WI38 (cell line): Measurements from ENCODE around the gene SIGLEC11.

Experiments used
- H3K4me3 ChIP-seq: 2 replicates; pipeline ENCODE4 v1.5.1; 2011; ENCODE audit warnings: low read depth, mild to moderate bottlenecking, control low read depth, low read length
- TF ChIP-seq, protein P1 (sequence below): IDR thresholded peaks from 2 replicates; pipeline ENCODE4 v1.5.1; 2012; ENCODE audit warnings: low read depth, mild to moderate bottlenecking, control low read depth, low read length

Gene SIGLEC11

GRCh38 chr19:49981603-49982593 lies 20.9 kb upstream of the SIGLEC11 start:
- TF ChIP-seq, protein P1, sequence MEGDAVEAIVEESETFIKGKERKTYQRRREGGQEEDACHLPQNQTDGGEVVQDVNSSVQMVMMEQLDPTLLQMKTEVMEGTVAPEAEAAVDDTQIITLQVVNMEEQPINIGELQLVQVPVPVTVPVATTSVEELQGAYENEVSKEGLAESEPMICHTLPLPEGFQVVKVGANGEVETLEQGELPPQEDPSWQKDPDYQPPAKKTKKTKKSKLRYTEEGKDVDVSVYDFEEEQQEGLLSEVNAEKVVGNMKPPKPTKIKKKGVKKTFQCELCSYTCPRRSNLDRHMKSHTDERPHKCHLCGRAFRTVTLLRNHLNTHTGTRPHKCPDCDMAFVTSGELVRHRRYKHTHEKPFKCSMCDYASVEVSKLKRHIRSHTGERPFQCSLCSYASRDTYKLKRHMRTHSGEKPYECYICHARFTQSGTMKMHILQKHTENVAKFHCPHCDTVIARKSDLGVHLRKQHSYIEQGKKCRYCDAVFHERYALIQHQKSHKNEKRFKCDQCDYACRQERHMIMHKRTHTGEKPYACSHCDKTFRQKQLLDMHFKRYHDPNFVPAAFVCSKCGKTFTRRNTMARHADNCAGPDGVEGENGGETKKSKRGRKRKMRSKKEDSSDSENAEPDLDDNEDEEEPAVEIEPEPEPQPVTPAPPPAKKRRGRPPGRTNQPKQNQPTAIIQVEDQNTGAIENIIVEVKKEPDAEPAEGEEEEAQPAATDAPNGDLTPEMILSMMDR: no peak
- no peak overlapping the region for H3K4me3 ChIP-seq

GRCh38 chr19:49978324-49978723 lies 17.4 kb upstream of the SIGLEC11 start:
- TF ChIP-seq, protein P1: no peak
- no peak overlapping the region for H3K4me3 ChIP-seq

DNA sequence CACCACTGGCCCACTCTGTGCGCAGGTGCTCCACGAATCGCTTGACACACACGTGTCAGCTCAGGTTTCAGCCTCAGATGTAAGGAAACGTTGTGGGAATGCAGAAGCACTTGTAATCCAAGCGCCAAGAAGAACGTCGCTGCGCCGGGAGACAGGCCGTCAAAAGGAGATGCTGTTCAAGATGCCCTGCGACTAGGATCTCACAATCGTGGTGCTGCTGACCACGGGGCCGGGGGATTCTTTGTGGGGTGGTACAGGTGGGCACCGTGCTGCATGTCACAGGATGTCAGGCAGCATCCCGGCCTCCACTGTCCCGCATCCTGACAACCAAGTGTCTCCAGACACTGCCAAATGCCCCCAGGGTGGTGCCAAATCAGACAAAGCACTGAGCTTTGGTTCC lies 16.9 kb upstream of the SIGLEC11 start:
- TF ChIP-seq, protein P1: no peak
- H3K4me3 ChIP-seq: no peak overlapping the region

DNA sequence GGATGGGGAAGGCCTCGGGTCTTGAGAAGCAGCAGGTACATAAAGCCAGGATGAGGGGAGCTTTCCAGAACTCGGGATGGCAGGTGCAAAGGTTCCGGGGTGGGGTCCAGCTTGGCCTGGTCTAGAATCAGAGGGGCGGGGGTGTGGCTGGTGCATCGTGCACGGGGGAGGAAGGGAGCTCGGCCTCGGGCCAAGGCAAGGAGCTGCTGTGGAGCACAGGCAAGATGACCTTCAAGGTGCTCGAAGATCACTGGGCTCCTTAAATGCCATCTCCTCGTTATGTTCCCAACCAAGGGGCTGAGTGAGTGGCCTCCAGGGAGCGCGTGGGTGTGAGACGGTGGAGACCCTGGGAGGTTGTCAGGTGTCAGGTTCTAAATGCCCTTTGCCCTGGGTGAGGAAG lies 16.1 kb upstream of the SIGLEC11 start:
- TF ChIP-seq, protein P1: no peak
- H3K4me3 ChIP-seq: no peak overlapping the region

GRCh38 chr19:49976496-49976895 lies 15.5 kb upstream of the SIGLEC11 start:
- TF ChIP-seq, protein P1: no peak
- H3K4me3 ChIP-seq: no peak overlapping the region

DNA sequence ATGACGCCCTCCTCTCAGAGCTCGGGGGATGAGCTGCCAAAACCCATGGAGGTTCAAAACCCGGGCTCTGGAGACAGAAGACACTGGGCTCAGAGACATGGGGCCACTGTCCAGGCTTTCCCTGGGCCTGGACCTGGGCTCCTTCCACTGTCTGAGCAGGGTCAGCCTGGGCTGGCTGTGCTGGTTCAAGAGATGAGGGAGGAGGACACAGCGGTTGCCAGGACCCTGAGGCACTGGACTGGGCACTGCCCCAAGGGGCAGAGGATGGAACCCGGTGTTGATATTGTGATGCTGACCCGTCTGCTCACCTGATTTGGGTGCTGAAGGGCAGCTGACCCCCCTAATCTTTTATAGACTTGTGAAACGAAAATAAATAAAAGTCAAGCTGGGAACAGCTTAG lies 14.1 kb upstream of the SIGLEC11 start:
- H3K4me3 ChIP-seq: no peak overlapping the region
- TF ChIP-seq, protein P1: no peak

DNA sequence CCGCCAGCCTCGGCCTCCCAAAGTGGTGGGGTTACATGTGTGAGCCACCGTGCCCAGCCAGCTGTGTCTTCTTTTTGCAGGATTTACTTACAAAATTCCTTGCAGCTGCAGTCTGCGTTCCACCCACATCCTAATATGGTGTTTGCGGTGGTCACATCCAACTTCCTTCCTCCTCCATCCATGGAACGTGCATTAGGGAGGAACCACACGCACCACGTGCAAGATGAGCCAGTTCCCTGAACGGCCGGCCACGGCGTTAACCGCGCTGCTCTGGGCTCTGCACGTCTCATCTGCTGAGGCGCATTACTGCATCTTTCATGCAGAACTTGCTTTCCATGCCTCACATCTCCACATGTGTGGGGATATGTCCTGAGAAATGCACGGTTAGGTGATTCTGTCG lies 13.0 kb upstream of the SIGLEC11 start:
- no peak overlapping the region for H3K4me3 ChIP-seq
- TF ChIP-seq, protein P1: no peak
